Skin epidermis (tissue), 12 donors: ENCODE results near the gene MSN.
"Not testable (repeated sequence)": the region's sequence is repeated elsewhere in the genome, so short reads cannot be mapped to it uniquely, and the experiment has no call there.

Source experiments
- H3K27ac ChIP-seq, 21 experiments: fragments of 200-600 bp; sonication (generic) in 11 of 21; one replicate each; pipeline ENCODE4 v1.5.0; 2020; ENCODE audit warnings: mild to moderate bottlenecking in 3 of 21, inconsistent platforms in 2 of 21, moderate library complexity in 2 of 21
- H3K4me3 ChIP-seq, 7 experiments: fragments of 200-600 bp; sonication (generic) in 2 of 7; one replicate each; pipeline ENCODE4 v1.5.0; 2020; ENCODE audit warnings: inconsistent platforms in 2 of 7, mild to moderate bottlenecking in 2 of 7, moderate library complexity in 1 of 7

MSN gene

DNA sequence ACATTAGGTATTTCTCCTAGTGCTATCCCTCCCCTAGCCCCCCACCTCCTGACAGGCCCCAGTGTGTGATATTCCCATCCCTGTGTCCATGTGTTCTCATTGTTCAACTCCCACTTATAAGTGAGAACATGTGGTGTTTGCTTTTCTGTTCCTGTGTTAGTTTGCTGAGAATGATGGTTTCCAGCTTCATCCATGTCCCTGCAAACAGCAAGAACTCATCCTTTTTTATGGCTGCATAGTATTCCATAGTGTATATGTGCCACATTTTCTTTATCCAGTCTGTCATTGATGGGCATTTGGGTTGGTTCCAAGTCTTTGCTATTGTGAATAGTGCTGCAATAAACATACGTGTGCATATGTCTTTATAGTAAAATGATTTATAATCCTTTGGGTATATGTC lies 92.1 kb downstream of the MSN start:
- H3K27ac ChIP-seq = not testable (repeated sequence)

DNA sequence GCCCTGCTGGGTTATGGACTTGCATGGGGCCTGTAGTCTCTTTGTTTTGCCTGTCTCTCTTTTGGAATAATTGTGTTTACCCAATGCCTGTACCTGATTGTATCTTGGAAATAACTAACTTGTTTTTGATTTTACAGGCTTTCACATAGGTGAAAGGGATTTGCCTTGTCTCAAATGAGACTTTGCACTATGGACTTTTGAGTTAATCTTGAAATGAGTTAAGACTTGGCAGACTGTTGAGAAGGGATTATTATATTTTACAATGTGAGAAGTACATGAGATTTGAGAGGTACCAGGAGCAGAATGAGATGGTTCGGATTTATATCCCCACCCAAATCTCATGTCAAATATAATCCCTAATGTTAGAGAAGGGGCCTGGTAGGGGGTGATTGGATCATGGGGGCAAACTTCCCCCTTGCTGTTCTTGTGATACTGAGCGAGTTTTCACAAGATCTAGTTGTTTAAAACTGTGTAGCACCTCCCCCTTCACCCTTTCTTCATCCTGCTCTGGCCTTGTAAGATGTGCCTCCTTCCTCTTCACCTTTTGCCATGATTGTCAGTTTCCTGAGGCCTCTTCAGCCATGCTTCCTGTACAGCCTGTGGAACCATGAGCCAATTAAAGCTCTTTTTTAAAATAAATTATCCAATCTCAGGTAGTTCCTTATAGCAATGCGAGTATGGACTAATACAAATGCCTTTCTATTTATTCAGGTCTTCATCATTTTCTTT lies 102.3 kb downstream of the MSN start:
- Histone ChIP-seq H3K4me3 (no peak overlapping the region), H3K27ac (no peak overlapping the region)

More for the DNA sequence above, 92.1 kb downstream of the MSN start:
- not testable (repeated sequence) for H3K4me3 ChIP-seq

DNA sequence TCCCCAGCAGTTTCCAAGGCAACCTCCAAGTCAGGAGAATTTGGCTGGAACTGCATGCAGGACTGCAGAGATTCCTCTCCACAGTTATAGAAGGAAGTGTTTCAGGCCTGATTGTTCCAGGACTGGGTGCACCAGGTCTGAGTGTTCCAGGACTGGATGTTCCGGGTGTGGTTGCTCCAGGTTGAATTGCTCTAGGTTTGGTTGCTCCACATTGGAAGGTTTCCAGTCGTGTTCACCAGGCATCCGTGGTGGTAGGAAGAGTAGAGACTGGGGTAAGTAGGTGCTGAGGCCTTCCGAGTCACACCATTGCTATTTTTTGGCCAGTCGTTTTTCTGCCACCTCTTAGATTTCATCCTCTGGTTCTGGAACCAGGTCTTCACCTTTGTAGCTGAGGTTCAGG lies 105.4 kb downstream of the MSN start:
- Histone ChIP-seq H3K27ac (no peak overlapping the region), H3K4me3 (no peak overlapping the region)

DNA sequence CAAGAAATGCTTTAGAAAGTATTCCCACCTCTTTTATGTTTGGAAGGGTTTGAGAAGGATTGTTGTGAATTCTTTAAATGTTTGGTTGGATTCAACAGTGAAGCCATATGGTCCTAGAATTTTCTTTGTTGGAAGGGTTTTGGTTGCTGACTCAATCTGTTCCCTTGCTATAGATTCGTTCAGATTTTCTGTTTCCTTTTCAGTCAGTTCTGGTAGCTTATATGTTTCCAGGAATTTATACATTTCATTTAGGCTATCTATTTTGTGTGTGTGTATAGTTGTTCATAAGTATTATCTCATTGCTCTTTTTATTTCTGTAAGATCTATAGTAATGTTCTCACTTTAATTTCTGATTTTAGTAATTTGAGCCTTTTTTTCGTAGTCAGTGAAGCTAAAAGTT lies 114.4 kb downstream of the MSN start:
- no peak overlapping the region for H3K4me3 ChIP-seq

DNA sequence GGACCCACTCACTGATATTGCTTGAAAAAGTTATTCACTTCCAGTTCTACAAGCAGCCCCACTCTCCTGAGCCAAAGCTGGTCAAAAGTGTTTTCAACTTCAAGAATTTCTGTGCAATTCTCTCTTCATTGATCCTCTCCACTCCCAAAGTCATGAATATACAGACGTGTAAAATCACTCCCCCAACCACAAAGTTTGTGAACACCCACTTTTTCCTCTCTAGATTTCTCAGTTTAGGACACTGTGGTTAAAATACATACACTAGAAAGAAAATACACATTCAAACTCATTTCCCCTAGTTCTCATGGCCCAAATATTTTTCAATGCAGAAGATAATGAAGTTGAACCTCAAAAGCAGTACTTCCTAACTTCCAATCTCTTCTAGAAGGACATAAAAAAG lies 116.3 kb downstream of the MSN start:
- H3K27ac ChIP-seq = no peak overlapping the region

More for the DNA sequence above, 114.4 kb downstream of the MSN start:
- no peak overlapping the region for H3K27ac ChIP-seq

More for the DNA sequence above, 116.3 kb downstream of the MSN start:
- H3K4me3 ChIP-seq = no peak overlapping the region
